Measurements from ENCODE around the gene TCF12.

DNA sequence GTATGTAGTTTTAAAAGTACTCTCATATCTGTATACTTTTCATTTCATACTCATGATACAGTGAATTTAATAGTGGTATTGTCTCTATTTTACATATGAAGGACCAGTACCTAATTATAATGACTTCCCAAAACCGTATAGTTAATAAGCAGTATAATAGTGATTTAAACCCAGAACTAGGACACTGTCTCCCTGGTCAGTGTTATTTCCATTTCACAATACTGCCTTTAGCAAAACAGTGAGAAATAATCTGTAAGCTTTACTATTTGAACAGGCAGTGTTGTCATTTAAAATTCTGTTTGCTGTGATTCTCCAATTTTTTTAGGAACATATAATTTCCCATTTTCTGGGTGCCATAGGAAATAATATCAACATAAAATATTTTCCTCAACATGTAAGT is 116.2 kb downstream of the TCF12 start:
- TF ChIP-seq POLR2AphosphoS5 (IDR thresholded peaks at IDR 0.05; ENCODE audit: low read depth, low read length) (no peak), SIN3A (IDR thresholded peaks at IDR 0.05; ENCODE audit: borderline replicate concordance, insufficient read depth, low read depth, low read length) (no peak)
- TF ChIP-seq, protein P1, sequence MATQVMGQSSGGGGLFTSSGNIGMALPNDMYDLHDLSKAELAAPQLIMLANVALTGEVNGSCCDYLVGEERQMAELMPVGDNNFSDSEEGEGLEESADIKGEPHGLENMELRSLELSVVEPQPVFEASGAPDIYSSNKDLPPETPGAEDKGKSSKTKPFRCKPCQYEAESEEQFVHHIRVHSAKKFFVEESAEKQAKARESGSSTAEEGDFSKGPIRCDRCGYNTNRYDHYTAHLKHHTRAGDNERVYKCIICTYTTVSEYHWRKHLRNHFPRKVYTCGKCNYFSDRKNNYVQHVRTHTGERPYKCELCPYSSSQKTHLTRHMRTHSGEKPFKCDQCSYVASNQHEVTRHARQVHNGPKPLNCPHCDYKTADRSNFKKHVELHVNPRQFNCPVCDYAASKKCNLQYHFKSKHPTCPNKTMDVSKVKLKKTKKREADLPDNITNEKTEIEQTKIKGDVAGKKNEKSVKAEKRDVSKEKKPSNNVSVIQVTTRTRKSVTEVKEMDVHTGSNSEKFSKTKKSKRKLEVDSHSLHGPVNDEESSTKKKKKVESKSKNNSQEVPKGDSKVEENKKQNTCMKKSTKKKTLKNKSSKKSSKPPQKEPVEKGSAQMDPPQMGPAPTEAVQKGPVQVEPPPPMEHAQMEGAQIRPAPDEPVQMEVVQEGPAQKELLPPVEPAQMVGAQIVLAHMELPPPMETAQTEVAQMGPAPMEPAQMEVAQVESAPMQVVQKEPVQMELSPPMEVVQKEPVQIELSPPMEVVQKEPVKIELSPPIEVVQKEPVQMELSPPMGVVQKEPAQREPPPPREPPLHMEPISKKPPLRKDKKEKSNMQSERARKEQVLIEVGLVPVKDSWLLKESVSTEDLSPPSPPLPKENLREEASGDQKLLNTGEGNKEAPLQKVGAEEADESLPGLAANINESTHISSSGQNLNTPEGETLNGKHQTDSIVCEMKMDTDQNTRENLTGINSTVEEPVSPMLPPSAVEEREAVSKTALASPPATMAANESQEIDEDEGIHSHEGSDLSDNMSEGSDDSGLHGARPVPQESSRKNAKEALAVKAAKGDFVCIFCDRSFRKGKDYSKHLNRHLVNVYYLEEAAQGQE (IDR thresholded peaks at IDR 0.05; ENCODE audit: insufficient read depth in 1 of 2, low read depth in 2 of 2, low read length in 1 of 2): no peak
- TF ChIP-seq, protein P2, sequence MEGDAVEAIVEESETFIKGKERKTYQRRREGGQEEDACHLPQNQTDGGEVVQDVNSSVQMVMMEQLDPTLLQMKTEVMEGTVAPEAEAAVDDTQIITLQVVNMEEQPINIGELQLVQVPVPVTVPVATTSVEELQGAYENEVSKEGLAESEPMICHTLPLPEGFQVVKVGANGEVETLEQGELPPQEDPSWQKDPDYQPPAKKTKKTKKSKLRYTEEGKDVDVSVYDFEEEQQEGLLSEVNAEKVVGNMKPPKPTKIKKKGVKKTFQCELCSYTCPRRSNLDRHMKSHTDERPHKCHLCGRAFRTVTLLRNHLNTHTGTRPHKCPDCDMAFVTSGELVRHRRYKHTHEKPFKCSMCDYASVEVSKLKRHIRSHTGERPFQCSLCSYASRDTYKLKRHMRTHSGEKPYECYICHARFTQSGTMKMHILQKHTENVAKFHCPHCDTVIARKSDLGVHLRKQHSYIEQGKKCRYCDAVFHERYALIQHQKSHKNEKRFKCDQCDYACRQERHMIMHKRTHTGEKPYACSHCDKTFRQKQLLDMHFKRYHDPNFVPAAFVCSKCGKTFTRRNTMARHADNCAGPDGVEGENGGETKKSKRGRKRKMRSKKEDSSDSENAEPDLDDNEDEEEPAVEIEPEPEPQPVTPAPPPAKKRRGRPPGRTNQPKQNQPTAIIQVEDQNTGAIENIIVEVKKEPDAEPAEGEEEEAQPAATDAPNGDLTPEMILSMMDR (IDR thresholded peaks at IDR 0.05): no peak
